ENCODE data around the gene MALRD1. TPM values are rescaled to one million over a fixed set of nuclear protein-coding genes. Genes with fewer than 3 reads are reported as not detected.

The MALRD1 gene
- total RNA-seq, 1 experiment from 2014 or later, result not detected

GRCh38 chr10:19491166-19491565 lies 442.6 kb downstream of the MALRD1 start:
- Histone ChIP-seq H3K36me3 (ENCODE audit: control insufficient read depth, insufficient read depth, low read length) (no peaks in the 10 kb centered on the region), H3K27ac (ENCODE audit: low read length) (no peak overlapping the region), H3K4me3 (ENCODE audit: low read depth in 2 of 2, low read length in 2 of 2) (no peak overlapping the region), H3K9me3 (ENCODE audit: control insufficient read depth, insufficient read depth, low read depth, low read length) (no peaks in the 10 kb centered on the region), H3K4me1 (ENCODE audit: control insufficient read depth, insufficient read depth, low read length) (no peaks in the 10 kb centered on the region), H3K27me3 (ENCODE audit: control insufficient read depth, insufficient read depth, low read length) (no peaks in the 10 kb centered on the region)
- POLR2A ChIA-PET, result no interaction called here
- TF ChIP-seq SIN3A (IDR thresholded peaks at IDR 0.05; ENCODE audit: borderline replicate concordance, insufficient read depth, low read depth, low read length) (no peak), TCF7L2 (IDR thresholded peaks at IDR 0.05; ENCODE audit: low read depth, low read length) (no peak)
- DNase-seq (ENCODE audit: low read depth, low spot score) (no peak), ATAC-seq (no peak)
- intact Hi-C loops (cut with micrococcal nuclease; ENCODE audit: unreplicated experiment) (no loop called here), in situ Hi-C loops (cut with HindIII; ENCODE audit: low pct_unique_long_range_greater_than_20kb, low sequenced_read_pairs) (no loop called here)
- CTCF ChIA-PET, result no interaction called here
- no TSS peak for BruUV-seq (replicated peaks)

GRCh38 chr10:19493917-19494316 lies 445.3 kb downstream of the MALRD1 start:
- POLR2A ChIA-PET, result no interaction called here
- in situ Hi-C loops (cut with HindIII; ENCODE audit: low pct_unique_long_range_greater_than_20kb, low sequenced_read_pairs), result no loop called here

More at GRCh38 chr10:19493917-19494316, 445.3 kb downstream of the MALRD1 start:
- TF ChIP-seq SIN3A (IDR thresholded peaks at IDR 0.05; ENCODE audit: borderline replicate concordance, insufficient read depth, low read depth, low read length) (no peak), REST (IDR thresholded peaks at IDR 0.05; ENCODE audit: insufficient read depth in 1 of 2, low read depth in 2 of 2, low read length in 1 of 2) (no peak), TCF7L2 (IDR thresholded peaks at IDR 0.05; ENCODE audit: low read depth, low read length) (no peak), CTCF (IDR thresholded peaks at IDR 0.05) (no peak), POLR2AphosphoS5 (IDR thresholded peaks at IDR 0.05; ENCODE audit: low read depth, low read length) (no peak)
- H3K4me3 ChIP-seq (ENCODE audit: low read depth in 2 of 2, low read length in 2 of 2), result no peak overlapping the region
- no peaks in the 10 kb centered on the region for H3K4me1 ChIP-seq (ENCODE audit: control insufficient read depth, insufficient read depth, low read length)
- no peaks in the 10 kb centered on the region for H3K36me3 ChIP-seq (ENCODE audit: control insufficient read depth, insufficient read depth, low read length)
- intact Hi-C loops (cut with micrococcal nuclease; ENCODE audit: unreplicated experiment), result no loop called here
- ATAC-seq (no peak), DNase-seq (ENCODE audit: low read depth, low spot score) (no peak)
- no TSS peak for BruUV-seq (replicated peaks)
- no peaks in the 10 kb centered on the region for H3K9me3 ChIP-seq (ENCODE audit: control insufficient read depth, insufficient read depth, low read depth, low read length)
- H3K27me3 ChIP-seq (ENCODE audit: control insufficient read depth, insufficient read depth, low read length), result no peaks in the 10 kb centered on the region
- no peak overlapping the region for H3K27ac ChIP-seq (ENCODE audit: low read length)
- CTCF ChIA-PET, result no interaction called here

Data from Panc1 (cell line).